Activated CD4-positive, alpha-beta T cell treated with anti-CD3 and anti-CD28 coated beads for 48 hours (primary cell): Measurements from ENCODE around the gene SMIM44.
A peak's percentile ranks its signal among the peaks of the same experiment; 100 is the strongest.

Source experiments
- DNase-seq: peaks from one replicate; pipeline ENCODE4 v3.0.0-alpha.2; 2020

Gene SMIM44

DNA sequence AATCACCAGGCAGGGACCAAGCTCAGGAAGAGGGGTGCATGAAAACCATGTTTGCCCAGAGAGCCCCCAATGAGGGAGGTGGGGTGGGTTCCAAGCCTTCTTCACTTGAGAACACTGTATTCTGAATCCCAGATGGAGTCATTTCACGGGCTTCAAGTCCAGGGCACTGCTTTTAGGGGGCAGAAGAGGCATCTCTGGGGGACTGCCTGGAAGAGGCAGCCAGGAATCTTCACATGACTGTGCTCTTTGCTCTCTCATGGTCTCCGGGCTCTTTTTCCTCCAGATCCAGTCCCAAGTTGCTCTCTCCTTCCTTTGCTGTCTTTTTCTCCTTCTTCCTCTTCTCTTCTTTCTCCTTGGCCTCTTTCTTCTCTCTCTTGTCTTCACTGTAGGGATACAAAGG, 8.6 kb downstream of the SMIM44 start:
- no peak for DNase-seq

DNA sequence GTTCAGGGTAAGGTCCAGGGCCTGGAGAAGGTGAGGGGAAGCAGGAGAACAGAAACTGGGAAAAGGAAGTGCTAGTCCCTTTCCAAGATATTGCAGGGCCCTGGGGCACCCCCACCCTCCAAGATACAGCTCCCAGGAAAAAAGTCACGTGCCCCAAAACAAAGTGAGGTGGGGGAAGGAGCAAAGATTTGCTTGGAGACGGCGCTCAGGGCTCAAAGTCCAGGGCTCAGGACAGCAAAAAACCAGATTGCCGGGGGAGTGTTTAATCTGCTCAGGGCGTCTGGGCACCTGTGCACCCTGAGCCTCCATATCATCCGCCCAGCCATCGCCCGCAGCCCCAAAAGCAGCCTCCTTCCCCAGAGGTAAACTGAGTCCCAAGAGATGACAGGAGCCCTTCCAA, 9.2 kb downstream of the SMIM44 start:
- DNase-seq, result no peak

DNA sequence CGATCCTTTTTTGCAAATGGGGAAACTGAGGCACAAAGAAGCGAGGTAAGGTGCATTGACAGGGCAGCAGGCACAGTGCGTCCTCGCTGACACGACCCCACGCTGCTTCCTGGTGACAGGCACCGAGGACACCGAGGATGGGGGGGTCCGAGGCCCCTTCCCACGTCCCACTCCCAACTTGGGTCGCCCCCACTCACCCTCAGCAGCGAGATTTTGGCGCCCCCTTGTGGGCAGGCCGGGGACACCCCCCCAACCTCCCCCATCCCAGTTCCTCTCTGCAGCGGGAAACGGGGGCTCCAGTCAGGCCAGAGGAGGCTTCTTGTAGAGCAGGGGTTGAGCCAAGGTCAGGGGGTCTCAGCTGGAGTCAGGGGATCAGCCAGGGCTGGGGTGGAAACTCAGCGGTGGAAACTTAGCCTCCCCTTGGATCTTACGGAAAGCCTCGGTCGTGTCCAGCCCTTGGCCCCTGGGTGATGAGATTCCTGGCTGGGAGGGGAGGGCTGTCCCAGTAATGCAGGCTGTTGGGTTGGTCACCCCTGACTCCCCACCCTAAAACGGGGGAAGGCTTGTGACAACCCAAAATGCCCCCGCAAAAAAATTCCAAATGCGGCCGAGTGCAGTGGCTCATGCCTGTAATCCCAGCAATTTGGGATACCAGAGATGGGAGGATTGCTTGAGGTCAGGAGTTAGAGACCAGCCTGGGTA, 11.1 kb downstream of the SMIM44 start:
- DNase-seq, result peak; percentile 58

DNA sequence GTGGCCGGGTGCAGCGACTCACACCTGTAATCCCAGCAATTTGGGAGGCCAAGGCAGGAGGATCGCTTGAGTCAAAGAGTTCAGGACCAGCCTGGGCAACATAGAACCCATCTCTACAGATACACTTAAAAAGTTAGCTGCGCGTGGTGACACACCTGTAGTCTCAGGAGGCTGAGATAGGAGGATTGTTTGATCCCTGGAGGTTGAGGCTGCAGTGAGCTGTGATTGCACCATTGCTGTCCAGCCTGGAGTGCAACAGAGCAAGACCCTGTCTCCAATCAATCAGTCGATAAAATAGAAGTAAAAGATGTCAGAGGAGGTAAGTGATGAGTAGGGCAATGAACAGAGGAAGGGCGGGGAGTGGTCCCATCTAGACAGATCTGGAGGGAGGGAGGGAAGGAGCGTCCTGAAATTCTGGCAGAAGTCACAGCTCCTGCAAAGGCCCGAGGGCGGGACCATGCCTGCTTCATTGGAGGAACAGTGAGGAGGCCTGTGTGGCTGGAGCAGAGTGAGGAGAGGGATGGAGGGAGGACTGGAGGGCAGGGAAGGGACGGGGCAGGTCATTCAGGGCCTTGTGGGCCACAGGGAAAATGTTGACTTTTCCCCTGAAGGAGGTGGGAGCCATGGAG, 12.6 kb downstream of the SMIM44 start:
- DNase-seq, result no peak

DNA sequence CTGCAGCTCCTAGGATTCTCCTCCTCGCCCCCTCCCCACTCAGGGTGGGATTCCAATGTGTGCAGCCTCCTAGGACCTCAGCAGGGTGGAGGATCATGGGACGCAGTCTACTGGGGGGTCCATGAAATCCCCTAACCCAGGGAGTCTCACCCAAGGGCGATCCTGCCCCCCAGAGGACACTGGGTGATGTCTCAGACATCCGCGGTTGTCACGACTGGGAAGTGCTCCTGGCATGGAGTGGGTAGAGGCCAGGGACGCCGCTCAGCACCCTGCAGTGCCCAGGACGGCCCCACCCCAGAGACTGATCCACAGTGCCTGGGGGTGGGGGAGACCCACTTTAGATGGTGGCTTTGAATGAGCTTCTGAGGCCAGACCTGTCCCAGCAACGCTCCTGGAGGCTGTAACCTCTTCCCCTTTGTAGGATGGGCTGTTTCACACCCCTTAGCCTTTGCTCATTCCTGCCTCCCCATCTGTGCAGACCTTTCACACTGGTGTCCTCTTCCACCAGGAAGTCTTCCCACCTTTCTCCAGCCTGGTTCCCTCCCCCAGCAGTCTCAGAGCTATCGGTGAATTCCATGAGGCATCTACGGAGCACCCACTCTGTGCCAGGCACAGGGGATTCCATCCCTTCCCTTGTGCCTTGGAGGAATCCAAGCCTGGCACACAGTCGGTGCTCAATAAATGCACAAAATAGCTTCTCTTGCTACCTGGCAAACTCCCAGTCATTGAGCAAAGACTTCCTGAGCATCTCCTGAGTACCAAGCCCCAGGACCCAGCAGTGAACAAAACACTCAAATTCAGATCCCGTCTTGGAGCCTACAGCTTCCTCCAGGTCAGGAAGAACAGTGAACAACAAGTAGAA, 13.4 kb downstream of the SMIM44 start:
- no peak for DNase-seq

DNA sequence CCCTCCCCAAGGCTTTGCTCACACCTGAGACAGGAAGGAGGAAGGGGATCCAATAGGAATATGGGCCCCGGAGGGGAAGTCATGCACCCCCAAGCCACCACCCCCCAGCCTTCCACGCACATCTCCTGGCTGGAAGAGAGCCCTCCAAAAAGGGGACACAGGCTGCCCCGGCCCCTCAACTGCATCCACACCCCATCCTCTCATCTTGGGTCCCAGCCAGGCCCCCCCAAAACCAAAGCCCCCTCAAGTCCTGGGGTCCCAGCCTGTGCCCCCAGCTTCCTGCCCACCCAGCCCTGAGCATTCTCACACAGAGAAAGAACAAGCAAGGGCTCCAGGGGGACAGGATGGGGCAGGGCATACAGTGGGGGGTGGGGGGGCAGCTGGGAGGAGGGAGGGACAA, 15.0 kb downstream of the SMIM44 start:
- DNase-seq, result no peak

DNA sequence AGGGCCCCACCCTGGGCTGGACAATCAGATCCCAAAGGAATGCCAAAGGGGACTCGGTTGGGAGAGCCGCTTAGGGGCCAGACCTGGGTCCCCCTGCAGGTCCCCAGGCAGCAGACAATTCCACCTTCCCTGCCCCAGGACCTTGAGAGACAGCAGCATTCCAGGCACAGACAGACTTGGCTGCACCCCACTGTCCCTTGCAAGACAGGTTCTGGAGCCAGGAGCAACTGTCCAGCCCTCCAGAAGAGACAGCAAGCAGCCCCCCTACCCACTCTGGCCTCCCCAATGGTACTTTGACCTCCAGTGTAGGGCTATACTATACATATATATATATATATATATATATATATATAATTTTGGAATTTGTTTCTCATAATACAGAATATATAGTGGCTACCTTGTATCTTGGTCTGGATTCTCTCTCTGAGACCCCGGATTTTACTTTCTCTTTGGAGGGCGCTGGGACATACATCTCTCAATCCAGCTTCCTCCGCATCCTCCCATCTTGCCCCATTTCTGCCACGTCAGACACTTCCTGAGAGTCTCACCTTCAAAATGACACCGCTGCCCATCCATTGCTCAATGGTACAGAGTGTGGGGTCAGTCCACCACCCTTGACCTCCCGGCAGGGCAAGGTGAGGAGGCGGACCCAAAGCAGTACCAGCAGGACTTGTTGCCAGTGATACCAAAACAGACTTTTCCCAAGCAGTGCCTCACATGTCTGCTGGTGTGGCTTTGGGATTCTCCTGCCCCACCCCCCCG, 15.6 kb downstream of the SMIM44 start:
- no peak for DNase-seq

DNA sequence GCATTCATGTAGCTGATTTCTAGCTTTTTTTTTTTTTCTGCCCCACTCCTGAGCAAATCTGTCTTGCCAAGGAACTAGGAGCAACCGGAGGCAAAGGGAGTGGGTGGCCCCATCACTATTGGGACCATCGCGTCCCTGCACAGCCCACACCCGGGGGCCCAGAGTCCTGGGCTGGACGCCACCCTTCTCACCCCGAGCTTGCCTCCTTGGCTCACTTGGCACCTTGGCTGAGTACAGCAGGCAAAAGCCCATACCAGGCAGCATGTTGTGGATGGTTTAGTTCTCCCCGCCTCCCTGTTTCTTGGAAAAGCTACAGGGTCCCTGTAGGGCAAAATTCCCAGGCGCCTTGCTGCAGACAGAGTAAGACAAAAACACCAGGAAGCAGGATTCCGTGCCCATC, 16.6 kb downstream of the SMIM44 start:
- no peak for DNase-seq

DNA sequence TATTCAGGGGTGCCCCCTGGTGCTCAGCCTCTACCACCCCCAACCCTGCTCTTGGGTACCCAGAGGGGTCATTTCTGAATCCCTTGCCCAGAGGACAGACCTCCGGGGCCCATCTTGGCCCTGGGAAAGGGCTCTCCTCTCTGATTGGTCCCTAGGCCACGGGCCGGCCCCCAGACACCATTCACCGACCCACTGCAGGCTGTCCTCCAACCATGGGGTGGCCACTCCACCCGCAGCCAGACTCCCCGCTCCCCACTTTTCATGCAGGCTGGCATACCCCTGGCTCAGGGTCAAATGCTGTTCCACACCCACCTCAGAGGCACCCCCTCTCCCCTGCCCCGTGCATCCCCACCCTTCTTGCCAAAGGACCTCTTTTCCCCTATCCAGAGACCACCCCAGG, 17.7 kb downstream of the SMIM44 start:
- no peak for DNase-seq

DNA sequence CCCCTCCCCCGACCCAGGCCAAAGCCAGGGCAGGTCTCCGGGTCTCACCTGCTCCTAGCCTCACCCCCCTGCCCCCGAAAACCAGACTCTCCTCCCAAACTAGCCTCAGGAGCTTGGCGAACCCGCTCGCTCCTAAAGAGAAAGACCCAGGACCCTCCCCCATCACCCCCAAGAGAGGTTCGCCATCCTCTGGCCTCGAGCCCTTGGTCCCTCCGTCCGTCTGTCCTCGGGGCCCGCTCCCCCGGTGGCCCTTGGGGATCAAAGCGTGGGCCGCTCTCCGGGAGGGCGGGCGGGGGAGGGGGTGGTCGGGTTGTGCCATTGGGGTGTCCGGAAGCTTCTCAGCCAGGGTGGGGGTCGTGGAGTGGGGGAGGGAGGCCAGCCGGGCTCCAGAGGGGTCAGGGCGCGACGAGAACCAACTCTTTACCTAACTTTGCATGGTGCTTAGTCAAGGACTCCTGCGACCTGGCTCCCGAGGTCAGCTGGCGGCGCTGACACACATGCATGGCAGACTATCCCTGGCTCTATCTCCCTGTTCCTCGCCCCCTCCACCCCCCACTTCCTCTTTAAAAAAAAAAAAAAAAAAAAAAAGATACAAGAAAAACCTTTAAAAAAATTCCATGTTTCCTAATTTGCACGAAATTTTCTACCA, 18.5 kb downstream of the SMIM44 start:
- no peak for DNase-seq

DNA sequence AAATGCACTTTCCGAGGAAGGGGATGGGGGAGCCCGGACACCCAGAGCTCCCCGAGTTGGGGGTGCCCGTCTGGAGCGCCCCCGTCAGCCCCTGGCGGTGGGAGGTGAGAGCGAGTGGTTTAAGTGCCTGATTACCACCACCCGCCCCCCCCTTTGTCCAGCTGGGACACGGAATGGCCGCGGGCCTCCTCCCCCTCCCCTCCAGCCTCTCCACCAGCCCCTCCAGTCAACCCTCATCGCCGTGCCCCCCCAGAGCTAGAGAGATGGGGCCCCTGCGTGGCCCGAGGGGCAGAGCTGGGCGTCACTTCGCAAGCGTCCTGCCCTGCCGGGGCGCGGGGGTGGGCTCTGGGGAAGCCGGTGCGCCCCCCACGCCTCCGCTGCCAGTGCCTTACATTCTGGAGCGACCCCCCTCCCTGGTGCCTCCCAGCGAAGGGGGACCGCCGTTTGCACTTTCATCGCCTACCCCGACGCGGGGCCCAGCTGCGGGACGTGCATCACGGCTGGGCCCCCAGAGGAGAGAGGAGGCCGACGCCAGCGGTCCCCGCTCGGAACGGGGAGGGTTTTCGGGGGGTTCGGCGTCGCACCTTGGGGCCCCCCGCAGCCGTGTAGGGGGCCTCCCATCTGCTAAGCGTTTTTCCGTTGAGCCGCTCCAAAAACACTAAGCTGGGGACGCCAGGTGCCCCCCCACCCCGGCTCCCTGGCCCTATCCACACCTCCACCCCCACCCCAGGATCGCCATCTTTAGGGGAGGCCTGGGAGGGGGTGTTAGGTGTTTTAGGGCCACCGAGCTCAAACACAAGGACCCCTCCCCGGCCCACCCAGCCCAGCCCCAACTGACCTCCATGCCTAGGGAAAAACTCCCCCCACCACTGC, 19.3 kb downstream of the SMIM44 start:
- DNase-seq, result no peak

DNA sequence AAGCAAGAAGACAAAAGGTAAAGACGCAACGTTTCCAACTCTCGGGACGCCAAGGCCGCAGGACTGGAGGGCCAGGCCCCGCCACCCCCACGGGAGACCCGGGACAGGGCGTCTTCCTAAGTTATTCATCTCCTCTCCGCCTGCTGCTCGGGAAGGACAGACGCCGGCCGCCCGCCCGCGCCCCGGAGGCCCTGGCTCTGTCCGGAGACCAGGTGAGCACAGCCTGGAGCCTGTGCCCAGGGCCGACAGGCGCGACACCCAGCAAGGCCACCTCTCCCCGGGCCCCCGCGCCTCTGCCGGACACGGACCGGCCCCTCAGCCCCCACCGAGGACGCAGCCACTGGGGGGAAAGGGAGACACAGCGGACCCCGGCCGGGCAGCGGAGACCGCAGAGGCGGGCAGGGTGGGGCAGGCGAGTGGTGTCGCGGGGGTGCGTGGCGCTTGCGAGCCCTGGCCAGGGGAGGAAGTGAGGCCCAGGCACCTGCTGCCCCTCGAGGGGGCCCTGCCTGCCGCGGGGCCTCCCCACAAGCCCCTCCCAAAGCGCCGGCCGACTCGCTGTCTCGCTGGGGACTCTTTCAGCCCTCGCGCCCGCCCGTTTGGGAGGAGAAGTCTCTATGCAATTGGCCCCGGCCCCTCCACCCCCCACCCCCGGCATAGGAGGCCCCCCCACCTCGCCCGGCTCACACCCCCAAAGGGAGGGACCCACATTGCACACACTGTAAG, 20.1 kb downstream of the SMIM44 start:
- no peak for DNase-seq

DNA sequence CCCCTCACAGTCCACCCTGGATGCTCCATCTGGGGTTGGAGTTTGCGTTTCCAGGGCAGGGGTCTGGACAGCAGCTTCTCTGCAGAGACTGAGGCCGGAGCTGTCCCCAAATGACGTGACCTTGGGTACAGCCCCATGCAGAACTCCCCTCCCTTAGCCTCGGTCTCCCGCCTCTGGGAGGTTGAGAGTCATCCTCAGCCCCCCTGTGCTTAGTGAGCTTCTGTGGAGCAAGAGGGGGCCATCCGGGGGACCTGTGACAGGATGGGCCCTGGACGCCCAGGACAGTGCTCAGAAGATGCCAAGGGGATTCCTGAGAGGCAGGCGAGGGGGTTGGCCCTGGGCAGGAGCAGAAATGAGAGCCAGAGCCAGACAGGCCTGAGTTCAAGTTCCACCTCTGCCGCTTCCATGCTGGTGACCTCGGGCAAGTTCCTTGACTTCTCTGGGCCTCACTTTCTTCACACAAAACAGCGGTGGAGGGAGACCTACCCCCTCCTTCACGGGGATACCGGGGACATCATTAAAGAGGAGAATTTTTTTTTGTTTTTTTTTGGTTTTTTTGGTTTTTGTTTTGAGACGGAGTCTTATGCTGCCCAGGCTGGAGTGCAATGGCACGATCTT, 23.2 kb downstream of the SMIM44 start:
- DNase-seq, result no peak

DNA sequence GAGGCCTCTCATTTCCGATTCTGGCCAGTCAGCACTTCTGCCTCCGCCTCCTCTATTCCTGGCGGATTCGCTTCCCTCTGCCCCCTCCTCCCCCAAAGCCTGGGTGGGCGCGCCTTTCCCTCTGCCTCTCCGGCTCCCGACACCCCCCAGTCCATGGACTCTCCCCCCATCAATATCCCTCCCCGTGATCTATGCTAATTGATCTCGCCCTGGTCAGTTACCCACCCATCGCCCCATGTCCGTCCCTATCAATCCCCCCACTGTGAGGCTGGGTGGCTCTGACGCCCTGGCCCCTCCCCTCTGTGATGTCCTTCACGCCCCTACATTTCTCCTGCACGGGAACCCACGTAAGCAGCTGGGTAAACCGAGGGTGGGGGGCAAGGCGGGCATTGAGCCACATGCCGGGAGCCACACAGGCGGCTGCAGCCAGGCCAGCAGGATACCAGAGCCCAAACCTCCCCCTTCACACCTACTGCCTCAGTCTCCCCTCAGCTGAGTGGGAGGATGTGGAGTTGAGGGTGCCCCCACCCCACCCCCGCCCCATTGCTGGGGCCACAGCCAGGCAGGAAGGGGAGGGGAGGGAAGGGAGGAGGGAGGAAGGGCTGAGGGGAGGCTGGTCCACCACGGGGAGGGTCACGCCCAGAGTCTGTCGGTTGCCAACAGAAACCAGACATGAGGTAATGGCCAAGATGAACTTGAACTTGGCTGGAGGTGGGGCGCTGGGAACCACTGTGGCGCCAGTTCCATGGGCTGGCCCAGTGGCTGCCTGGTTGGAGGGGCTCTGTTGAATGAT, 24.0 kb downstream of the SMIM44 start:
- no peak for DNase-seq

DNA sequence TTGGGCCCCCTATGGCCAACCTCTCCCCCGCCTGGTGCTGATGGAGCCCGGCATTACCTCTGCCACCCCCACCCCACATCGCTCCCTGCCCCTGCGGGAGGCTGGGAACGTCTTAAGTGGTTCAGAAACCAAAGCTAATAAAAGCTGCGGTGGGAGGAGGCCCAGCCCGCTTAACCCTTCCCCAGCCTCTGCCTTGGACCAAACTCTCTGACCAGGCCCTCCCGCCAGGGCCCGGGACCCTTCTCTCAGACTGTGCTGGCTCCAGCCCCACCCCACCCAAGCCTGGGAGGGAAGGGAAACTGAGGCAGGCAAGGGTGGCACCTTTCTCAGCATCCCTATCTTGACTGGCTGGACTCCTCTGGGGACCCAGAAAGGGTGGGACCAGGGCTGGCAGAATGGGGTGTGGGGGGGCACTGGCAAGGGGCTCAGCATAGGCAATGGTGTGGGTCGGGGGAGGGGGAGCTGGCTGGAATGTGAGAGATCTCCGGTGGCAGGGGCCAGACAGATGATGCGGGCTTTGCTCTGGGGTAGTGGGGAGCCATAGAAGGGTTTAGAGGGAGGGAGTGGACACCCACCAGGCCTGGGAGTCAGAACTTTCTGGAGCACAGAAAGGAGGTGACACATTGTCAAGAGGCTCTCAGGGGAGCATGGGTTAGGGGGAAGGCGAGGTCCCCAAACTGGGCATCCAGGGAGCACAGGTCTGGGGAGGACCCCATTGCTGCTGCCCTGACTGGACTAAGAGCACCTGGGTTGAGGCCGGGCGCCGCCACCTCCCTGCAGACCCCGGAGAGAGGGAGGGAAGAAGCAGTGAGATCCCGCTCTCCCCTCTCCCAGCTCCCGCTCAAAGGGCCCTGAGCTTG, 24.8 kb downstream of the SMIM44 start:
- no peak for DNase-seq

DNA sequence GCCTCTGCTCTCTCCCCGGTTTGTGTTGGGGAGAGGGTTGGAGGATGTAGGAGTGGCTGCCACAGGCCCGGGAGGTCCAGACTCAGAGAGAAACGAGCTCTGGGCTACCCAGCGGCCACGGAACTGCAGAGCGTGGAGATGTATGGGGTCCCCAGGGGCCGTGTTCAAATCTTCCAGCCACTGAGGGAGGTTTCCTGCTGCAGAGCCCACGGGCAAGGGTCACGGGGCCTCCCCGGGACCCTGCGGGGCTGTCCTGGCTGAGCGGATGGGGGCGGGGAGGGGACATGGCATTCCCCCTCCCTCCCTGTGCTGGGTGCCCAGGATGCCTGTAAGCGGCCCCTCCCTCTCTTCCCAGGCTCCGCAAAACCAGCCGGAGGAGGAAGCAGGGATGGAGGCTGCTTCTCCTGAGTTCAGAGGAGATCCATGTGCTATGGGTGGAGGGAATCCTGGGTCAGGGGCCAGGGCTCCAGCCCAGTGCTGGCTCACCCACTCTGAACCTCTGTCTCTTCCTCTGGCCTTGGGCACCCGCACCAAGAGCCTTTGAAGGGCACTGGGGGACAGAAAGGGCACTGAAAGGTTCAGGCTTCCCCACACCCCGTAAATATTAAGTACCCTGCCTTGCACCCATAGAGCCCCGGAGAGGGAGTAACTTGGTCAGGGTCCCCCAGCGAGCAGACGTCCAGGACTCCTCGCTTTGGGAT, 25.6 kb downstream of the SMIM44 start:
- DNase-seq, result no peak

DNA sequence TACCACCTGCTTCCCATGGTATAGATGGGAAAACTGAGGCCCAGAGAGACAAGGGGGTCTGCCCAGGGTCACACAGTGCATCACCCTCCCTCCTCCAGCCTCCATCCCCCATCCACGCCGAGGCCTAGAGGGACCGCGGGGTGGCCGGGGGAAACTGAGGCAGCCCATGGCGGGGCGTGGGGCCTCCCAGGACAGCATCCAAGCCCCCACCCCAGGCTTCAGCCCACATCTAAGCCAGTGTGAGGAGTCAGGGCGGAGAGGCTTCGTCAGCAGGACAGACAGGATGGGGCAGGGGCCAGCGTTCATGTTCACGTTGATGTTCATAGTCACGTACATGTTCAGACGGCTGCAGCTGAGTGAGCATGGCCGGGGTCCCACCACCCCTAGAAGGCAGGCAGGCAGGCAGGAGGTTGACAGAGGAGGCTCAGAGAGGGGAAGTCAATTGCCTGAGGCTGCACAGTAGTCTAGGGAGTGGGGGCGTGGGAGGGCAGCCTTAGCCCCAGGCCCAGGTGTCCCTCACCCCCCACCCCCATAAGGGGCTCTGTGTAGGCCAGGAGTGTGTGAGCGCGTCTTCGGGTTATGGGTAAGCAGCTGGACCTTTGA, 26.2 kb downstream of the SMIM44 start:
- no peak for DNase-seq
